ENCODE results near the gene ALDH1A1. TPM values are rescaled to one million over a fixed set of nuclear protein-coding genes. Genes with fewer than 3 reads are reported as not detected.

ALDH1A1 gene
- polyA plus RNA-seq, 3 donors = 28.6 to 117 (median 105) TPM

- no peak overlapping the region for H3K4me3 Mint-ChIP-seq
- Histone ChIP-seq H3K4me3 (replicated peaks in 1 of 3; ENCODE audit: low read depth in 2 of 3, low read length in 3 of 3) (no peak overlapping the region), H2AFZ (ENCODE audit: insufficient read depth, low read depth, low read length, poor library complexity, severe bottlenecking) (no peak overlapping the region), H3K9ac (ENCODE audit: insufficient read depth, low read length, poor library complexity, severe bottlenecking) (no peak overlapping the region), H3K79me2 (ENCODE audit: insufficient read depth, low read length) (no peaks in the 10 kb centered on the region), H3K4me2 (replicated peaks; ENCODE audit: extremely low read depth, low read length, poor library complexity, severe bottlenecking) (no peak overlapping the region), H3K4me1 (ENCODE audit: control insufficient read depth in 1 of 2, insufficient read depth in 2 of 2, low read length in 2 of 2) (peaks cover 0 to 3% of the 10 kb centered on the region in 2 donors), H3K9me3 (replicated peaks in 1 of 2; ENCODE audit: control insufficient read depth in 1 of 2, insufficient read depth in 1 of 2, low read length in 2 of 2) (no peaks in the 10 kb centered on the region), H4K20me1 (ENCODE audit: insufficient read depth, low read length) (no peaks in the 10 kb centered on the region), H3K27ac (ENCODE audit: low read depth in 1 of 2, low read length in 2 of 2) (no peak overlapping the region), H3K27me3 (ENCODE audit: control insufficient read depth in 2 of 2, insufficient read depth in 2 of 2, low read length in 2 of 2) (no peaks in the 10 kb centered on the region), H3K36me3 (replicated peaks in 1 of 2; ENCODE audit: control insufficient read depth in 1 of 2, insufficient read depth in 2 of 2, low read length in 2 of 2) (no peaks in the 10 kb centered on the region)
- intact Hi-C loops (cut with micrococcal nuclease) = no loop called here
- peaks cover 0 to 2% (median 0%) of the 10 kb centered on the region in 3 donors for H3K27me3 Mint-ChIP-seq (ENCODE audit: low read depth in 3 of 3)
- no peak overlapping the region for H3K27ac Mint-ChIP-seq
- peaks cover 18% of the 10 kb centered on the region for H3K4me1 Mint-ChIP-seq
- H3K36me3 Mint-ChIP-seq = no peaks in the 10 kb centered on the region
- no peak for DNase-seq
- no peaks in the 10 kb centered on the region for H3K9me3 Mint-ChIP-seq
- no peak for TF ChIP-seq CTCF (IDR thresholded peaks at IDR 0.05)
Observed at GRCh38 chr9:72996684-72997314, 43.9 kb upstream of the ALDH1A1 start.

- no peak overlapping the region for H3K4me3 Mint-ChIP-seq
- intact Hi-C loops (cut with micrococcal nuclease) = no loop called here
Observed at GRCh38 chr9:72996114-72996513, 43.3 kb upstream of the ALDH1A1 start.

More at GRCh38 chr9:72996114-72996513, 43.3 kb upstream of the ALDH1A1 start:
- H3K36me3 ChIP-seq (replicated peaks in 1 of 2; ENCODE audit: control insufficient read depth in 1 of 2, insufficient read depth in 2 of 2, low read length in 2 of 2) = no peaks in the 10 kb centered on the region
- no peaks in the 10 kb centered on the region for H3K9me3 ChIP-seq (replicated peaks in 1 of 2; ENCODE audit: control insufficient read depth in 1 of 2, insufficient read depth in 1 of 2, low read length in 2 of 2)
- H2AFZ ChIP-seq (ENCODE audit: insufficient read depth, low read depth, low read length, poor library complexity, severe bottlenecking) = no peak overlapping the region
- no peak overlapping the region for H3K27ac ChIP-seq (ENCODE audit: low read depth in 1 of 2, low read length in 2 of 2)
- H3K27ac Mint-ChIP-seq = no peak overlapping the region
- no peak overlapping the region for H3K9ac ChIP-seq (ENCODE audit: insufficient read depth, low read length, poor library complexity, severe bottlenecking)
- no peaks in the 10 kb centered on the region for H3K79me2 ChIP-seq (ENCODE audit: insufficient read depth, low read length)
- H3K4me2 ChIP-seq (replicated peaks; ENCODE audit: extremely low read depth, low read length, poor library complexity, severe bottlenecking) = no peak overlapping the region
- WGBS (ENCODE audit: insufficient coverage) = no CpG with 5 or more reads among the region's 2 CpGs
- H3K4me1 Mint-ChIP-seq = peaks cover 18% of the 10 kb centered on the region
- H3K9me3 Mint-ChIP-seq = no peaks in the 10 kb centered on the region
- no peak overlapping the region for H3K4me3 ChIP-seq (replicated peaks in 1 of 3; ENCODE audit: low read depth in 2 of 3, low read length in 3 of 3)
- peaks cover 0 to 3% of the 10 kb centered on the region in 2 donors for H3K4me1 ChIP-seq (ENCODE audit: control insufficient read depth in 1 of 2, insufficient read depth in 2 of 2, low read length in 2 of 2)
- no peaks in the 10 kb centered on the region for H4K20me1 ChIP-seq (ENCODE audit: insufficient read depth, low read length)
- no peak for TF ChIP-seq CTCF (IDR thresholded peaks at IDR 0.05)
- no peak for DNase-seq
- H3K27me3 ChIP-seq (ENCODE audit: control insufficient read depth in 2 of 2, insufficient read depth in 2 of 2, low read length in 2 of 2) = no peaks in the 10 kb centered on the region
- peaks cover 0 to 2% (median 0%) of the 10 kb centered on the region in 3 donors for H3K27me3 Mint-ChIP-seq (ENCODE audit: low read depth in 3 of 3)
- no peaks in the 10 kb centered on the region for H3K36me3 Mint-ChIP-seq

All from CD14-positive monocyte (primary cell).